WTC11 (cell line): ENCODE measurements around the gene SMG9. TPM values are rescaled to one million over a fixed set of nuclear protein-coding genes. Genes with fewer than 3 reads are reported as not detected.

Source experiments
- ATAC-seq: fragments of 200-7000 bp; cut with Tn5 transposase; 2 replicates; pipeline ENCODE4 v1.10.0; 2021; ENCODE audit warnings: mild to moderate bottlenecking, moderate library complexity
- CTCF ChIA-PET: fragments of 300-600 bp; sonication (Branson Sonifier 250); formaldehyde crosslinking; loops from one replicate; lab custom pipeline; 2021; ENCODE audit warnings: antibody characterized with exemption; lab: Charles Lee
- POLR2A ChIA-PET: fragments of 350-600 bp; sonication (Branson Sonifier 250); formaldehyde crosslinking; loops from one replicate; lab custom pipeline; 2021; ENCODE audit warnings: antibody characterized with exemption; lab: Charles Lee
- DNase-seq: peaks from one replicate; pipeline ENCODE4 v3.0.0; 2021; ENCODE audit warnings: low spot score
- H3K27ac Mint-ChIP-seq: 2 replicates; pipeline ENCODE4 v1.8.0; 2021; ENCODE audit warnings: mixed read lengths
- H3K27me3 Mint-ChIP-seq: 2 replicates; pipeline ENCODE4 v1.8.0; 2021; ENCODE audit warnings: low read depth, mild to moderate bottlenecking, moderate library complexity, mixed read lengths
- H3K36me3 Mint-ChIP-seq: 2 replicates; pipeline ENCODE4 v1.8.0; 2021; ENCODE audit warnings: mixed read lengths
- H3K4me1 Mint-ChIP-seq: 2 replicates; pipeline ENCODE4 v1.8.0; 2022; ENCODE audit warnings: mixed read lengths
- H3K4me3 Mint-ChIP-seq: 2 replicates; pipeline ENCODE4 v1.8.0; 2021; ENCODE audit warnings: mild to moderate bottlenecking, moderate library complexity, mixed read lengths
- H3K9me3 Mint-ChIP-seq: 2 replicates; pipeline ENCODE4 v1.8.0; 2021; ENCODE audit warnings: mixed read lengths
- E2F4 ChIP-seq: sonication (generic); formaldehyde crosslinking; IDR thresholded peaks from 2 replicates; pipeline ENCODE4 v1.8.1; 2022; ENCODE audit warnings: low read depth, mild to moderate bottlenecking, moderate library complexity, missing genetic modification reagents, borderline replicate concordance
- E2F5 ChIP-seq: sonication (generic); formaldehyde crosslinking; IDR thresholded peaks from 2 replicates; pipeline ENCODE4 v1.8.1; 2022; ENCODE audit warnings: mild to moderate bottlenecking, moderate library complexity, missing genetic modification reagents
- ERG ChIP-seq: fragments of 250-450 bp; sonication (Bioruptor Pico); IDR thresholded peaks from 2 replicates; pipeline ENCODE4 v1.8.0; 2021; ENCODE audit warnings: mild to moderate bottlenecking
- GRHL2 ChIP-seq: fragments of 250-450 bp; sonication (Bioruptor Pico); IDR thresholded peaks from 2 replicates; pipeline ENCODE4 v1.8.0; 2022; ENCODE audit warnings: mild to moderate bottlenecking, moderate library complexity; ENCODE audit not compliant: insufficient replicate concordance, severe bottlenecking
- MLX ChIP-seq: sonication (generic); formaldehyde crosslinking; IDR thresholded peaks from 2 replicates; pipeline ENCODE4 v1.8.1; 2023; ENCODE audit warnings: mild to moderate bottlenecking, missing genetic modification reagents, moderate library complexity
- MXD4 ChIP-seq: fragments of 250-450 bp; sonication (Bioruptor Pico); IDR thresholded peaks from 2 replicates; pipeline ENCODE4 v1.8.0; 2021; ENCODE audit warnings: mild to moderate bottlenecking, moderate library complexity, borderline replicate concordance
- TP53 ChIP-seq: sonication (generic); formaldehyde crosslinking; IDR thresholded peaks from 2 replicates; pipeline ENCODE4 v1.8.1; 2023; ENCODE audit warnings: mild to moderate bottlenecking, missing genetic modification reagents
- ZBTB21 ChIP-seq: sonication (generic); formaldehyde crosslinking; IDR thresholded peaks from 2 replicates; pipeline ENCODE4 v1.8.1; 2023; ENCODE audit warnings: mild to moderate bottlenecking, missing genetic modification reagents, borderline replicate concordance
- ZNF263 ChIP-seq: sonication (generic); formaldehyde crosslinking; IDR thresholded peaks from 2 replicates; pipeline ENCODE4 v1.8.1; 2022; ENCODE audit warnings: low read depth, mild to moderate bottlenecking, moderate library complexity, missing genetic modification reagents
- ZNF416 ChIP-seq: fragments of 250-450 bp; sonication (Bioruptor Pico); IDR thresholded peaks from 2 replicates; pipeline ENCODE4 v1.9.0; 2021; ENCODE audit warnings: mild to moderate bottlenecking, inconsistent platforms
- ZNF512 ChIP-seq: sonication (generic); formaldehyde crosslinking; IDR thresholded peaks from 2 replicates; pipeline ENCODE4 v1.8.1; 2022; ENCODE audit warnings: missing genetic modification reagents, borderline replicate concordance
- total RNA-seq: library from RNA; stranded (reverse); gene quantifications from 3 replicates; pipeline ENCODE4 v1.2.3, GENCODE V29; 2021

Gene SMG9
- total RNA-seq, 1 experiment from 2014 or later, result 25.7 TPM

- peak; percentile 96 for ATAC-seq
- Mint-ChIP-seq H3K9me3 (peaks cover 4% of the 10 kb centered on the region; the same call in 1 of the 2 replicates), H3K4me3 (peak overlapping the region; percentile 38), H3K36me3 (no peaks in the 10 kb centered on the region), H3K4me1 (peaks cover 8% of the 10 kb centered on the region), H3K27ac (no peak overlapping the region), H3K27me3 (peaks cover 40% of the 10 kb centered on the region)
- DNase-seq, result peak; percentile 83
- TF ChIP-seq MLX (CRISPR knock-in tag) (no peak), E2F5 (0 out of 2 replicates have a peak, but pooled peaks have one; percentile 40)
- CTCF ChIA-PET, result interaction anchor here (0.7 to 1.9 kb wide), 12 partner anchors 22 to 235 kb away, joined by 3 to 16 read pairs (median 3); partner anchors contain the start of genes SMG9 and ZNF45
- POLR2A ChIA-PET, result interaction anchor here (1.2 kb wide), 1 partner anchor 31 kb away, joined by 3 read pairs; no protein-coding TSS in a partner anchor
Measured at GRCh38 chr19:43699506-43700394, 55.0 kb downstream of the SMG9 start.

GRCh38 chr19:43697295-43697694 lies 57.5 kb downstream of the SMG9 start:
- POLR2A ChIA-PET, result no interaction called here

More at GRCh38 chr19:43697295-43697694, 57.5 kb downstream of the SMG9 start:
- Mint-ChIP-seq H3K4me3 (no peak overlapping the region), H3K27ac (no peak overlapping the region), H3K9me3 (peaks cover 7% of the 10 kb centered on the region), H3K36me3 (no peaks in the 10 kb centered on the region), H3K4me1 (no peaks in the 10 kb centered on the region), H3K27me3 (peaks cover 42% of the 10 kb centered on the region)
- ATAC-seq (no peak), DNase-seq (no peak)
- CTCF ChIA-PET, result no interaction called here
- TF ChIP-seq ERG (CRISPR knock-in tag) (no peak), GRHL2 (CRISPR knock-in tag) (no peak), ZNF512 (no peak), ZBTB21 (CRISPR knock-in tag) (no peak), MXD4 (no peak), TP53 (CRISPR knock-in tag) (no peak), ZNF416 (CRISPR knock-in tag) (no peak), ZNF263 (CRISPR knock-in tag) (no peak), E2F4 (CRISPR knock-in tag) (no peak), E2F5 (no peak)
